GM21360 (cell line): Measurements from ENCODE around the gene DSCAM.

ENCODE experiments used
- ATAC-seq: cut with Tn5 transposase; IDR thresholded peaks from one replicate; pipeline ENCODE4 v1.9.1; 2021; ENCODE audit warnings: mild to moderate bottlenecking, moderate library complexity; ENCODE audit not compliant: unreplicated experiment

DSCAM gene

GRCh38 chr21:40153351-40153750 lies 693.6 kb downstream of the DSCAM start:
- ATAC-seq: no peak

- no peak for ATAC-seq
These were observed 694.5 kb downstream of the DSCAM start for GRCh38 chr21:40152476-40152875.

GRCh38 chr21:40151611-40152010 lies 695.3 kb downstream of the DSCAM start:
- no peak for ATAC-seq

GRCh38 chr21:40146216-40146837 lies 700.6 kb downstream of the DSCAM start:
- no peak for ATAC-seq

- no peak for ATAC-seq
These were observed 703.0 kb downstream of the DSCAM start for GRCh38 chr21:40143822-40144525.

- no peak for ATAC-seq
These were observed 705.3 kb downstream of the DSCAM start for GRCh38 chr21:40141621-40142020.

- ATAC-seq: no peak
These were observed 706.3 kb downstream of the DSCAM start for GRCh38 chr21:40140675-40141074.

GRCh38 chr21:40139636-40140035 lies 707.3 kb downstream of the DSCAM start:
- ATAC-seq: no peak

- ATAC-seq: no peak
These were observed 710.4 kb downstream of the DSCAM start for GRCh38 chr21:40136571-40136970.

GRCh38 chr21:40134731-40135492 lies 712.0 kb downstream of the DSCAM start:
- no peak for ATAC-seq

GRCh38 chr21:40130476-40130875 lies 716.5 kb downstream of the DSCAM start:
- no peak for ATAC-seq

GRCh38 chr21:40129809-40130208 lies 717.1 kb downstream of the DSCAM start:
- no peak for ATAC-seq

- no peak for ATAC-seq
These were observed 718.1 kb downstream of the DSCAM start for GRCh38 chr21:40128891-40129290.

GRCh38 chr21:40120940-40121575 lies 725.9 kb downstream of the DSCAM start:
- no peak for ATAC-seq

GRCh38 chr21:40118527-40118926 lies 728.4 kb downstream of the DSCAM start:
- ATAC-seq: no peak

- no peak for ATAC-seq
These were observed 729.7 kb downstream of the DSCAM start for GRCh38 chr21:40117236-40117635.

GRCh38 chr21:40115775-40116174 lies 731.2 kb downstream of the DSCAM start:
- ATAC-seq: no peak

- no peak for ATAC-seq
These were observed 744.3 kb downstream of the DSCAM start for GRCh38 chr21:40102682-40103081.

- no peak for ATAC-seq
These were observed 747.1 kb downstream of the DSCAM start for GRCh38 chr21:40099809-40100208.

GRCh38 chr21:40095477-40095876 lies 751.5 kb downstream of the DSCAM start:
- no peak for ATAC-seq

- ATAC-seq: no peak
These were observed 766.6 kb downstream of the DSCAM start for GRCh38 chr21:40080385-40080784.
